ENCODE data around the gene PTPRU.

GRCh38 chr1:29355375-29355774, 119.1 kb downstream of the PTPRU start:
- no peak for TF ChIP-seq YY1 (IDR thresholded peaks at IDR 0.05; ENCODE audit: insufficient read depth, insufficient read length)
- no peak for TF ChIP-seq ZNF274 (IDR thresholded peaks at IDR 0.05; ENCODE audit: low read depth, low read length)
- TF ChIP-seq SUZ12 (IDR thresholded peaks at IDR 0.05; ENCODE audit: extremely low read depth, insufficient read depth, insufficient read length), result no peak
